BJ (cell line): Measurements from ENCODE around the gene CEP78. TPM values are rescaled to one million over a fixed set of nuclear protein-coding genes. Genes with fewer than 3 reads are reported as not detected.

Experiments
- CTCF ChIA-PET: fragments of 350-600 bp; formaldehyde crosslinking; extraction: SDS; loops from one replicate; lab custom pipeline; 2021; ENCODE audit warnings: antibody characterized with exemption, inconsistent platforms; lab: Yijun Ruan, JAX
- POLR2A ChIA-PET: fragments of 300-600 bp; sonication (Branson Sonifier 250); formaldehyde crosslinking; extraction: SDS; loops from one replicate; lab custom pipeline; 2021; ENCODE audit warnings: antibody characterized with exemption; lab: Charles Lee
- DNase-seq: peaks from one replicate; pipeline ENCODE4 v3.0.0-alpha.2; 2011; ENCODE audit warnings: low read depth
- H3K27me3 ChIP-seq: 2 replicates; pipeline ENCODE4 v1.6.0; 2011; ENCODE audit warnings: low read length; ENCODE audit not compliant: control insufficient read depth, insufficient read depth
- H3K36me3 ChIP-seq: 2 replicates; pipeline ENCODE4 v1.5.1; 2011; ENCODE audit warnings: low read length; ENCODE audit not compliant: control insufficient read depth, insufficient read depth
- H3K4me3 ChIP-seq: 2 replicates; pipeline ENCODE4 v1.5.1; 2011; ENCODE audit warnings: low read depth, mild to moderate bottlenecking, control low read depth, low read length
- CTCF ChIP-seq: IDR thresholded peaks from 2 replicates; pipeline ENCODE4 v1.5.1; 2011; ENCODE audit warnings: low read depth, mild to moderate bottlenecking, control low read depth, inconsistent platforms, low read length, moderate library complexity; ENCODE audit not compliant: insufficient read depth
- polyA plus RNA-seq: library from polyadenylated mRNA; depleted of rRNA; stranded (reverse); fragments of >200 nt; gene quantifications from 2 replicates; pipeline ENCODE4 v1.2.3, GENCODE V29; 2011

The CEP78 gene
- polyA plus RNA-seq, 1 experiment = 4.5 TPM

GRCh38 chr9:78314550-78314949, 78.7 kb downstream of the CEP78 start:
- POLR2A ChIA-PET = interaction anchor here (0.6 kb wide), 1 partner anchor 15 kb away, joined by 15 read pairs; no protein-coding TSS in a partner anchor
- CTCF ChIA-PET = interaction anchor here (1.4 kb wide), 1 partner anchor 54 kb away, joined by 4 read pairs; no protein-coding TSS in a partner anchor
- no peak overlapping the region for H3K4me3 ChIP-seq
- TF ChIP-seq CTCF = no peak
- DNase-seq = no peak
- H3K27me3 ChIP-seq = no peaks in the 10 kb centered on the region
- H3K36me3 ChIP-seq = peaks cover 26% of the 10 kb centered on the region

GRCh38 chr9:78314953-78315870, 79.3 kb downstream of the CEP78 start:
- CTCF ChIA-PET = interaction anchor here (1.4 kb wide), 1 partner anchor 55 kb away, joined by 4 read pairs; no protein-coding TSS in a partner anchor
- peak; percentile 65 for DNase-seq
- POLR2A ChIA-PET = interaction anchor here (0.6 kb wide), 1 partner anchor 16 kb away, joined by 15 read pairs; no protein-coding TSS in a partner anchor
- no peaks in the 10 kb centered on the region for H3K27me3 ChIP-seq
- no peak overlapping the region for H3K4me3 ChIP-seq
- peaks cover 28% of the 10 kb centered on the region for H3K36me3 ChIP-seq
- TF ChIP-seq CTCF = no peak

- peaks cover 24% of the 10 kb centered on the region for H3K36me3 ChIP-seq
- no peak overlapping the region for H3K4me3 ChIP-seq
- H3K27me3 ChIP-seq = no peaks in the 10 kb centered on the region
- no peak for DNase-seq
- no peak for TF ChIP-seq CTCF
- POLR2A ChIA-PET = no interaction called here
- CTCF ChIA-PET = no interaction called here
These were observed 80.5 kb downstream of the CEP78 start for GRCh38 chr9:78316166-78316892.

- DNase-seq = no peak
- H3K36me3 ChIP-seq = peaks cover 25% of the 10 kb centered on the region
- H3K27me3 ChIP-seq = no peaks in the 10 kb centered on the region
- no peak for TF ChIP-seq CTCF
- no peak overlapping the region for H3K4me3 ChIP-seq
- POLR2A ChIA-PET = no interaction called here
- CTCF ChIA-PET = no interaction called here
These were observed 83.5 kb downstream of the CEP78 start for GRCh38 chr9:78319197-78320029.
